CD4-positive, alpha-beta T cell treated with Interleukin-17A for 4 hours (primary cell): ENCODE data around the gene GRIK4.

Experiments used
- DNase-seq: peaks from one replicate; pipeline ENCODE4 v3.0.0-alpha.2; 2020; ENCODE audit warnings: mixed read lengths

Gene GRIK4

DNA sequence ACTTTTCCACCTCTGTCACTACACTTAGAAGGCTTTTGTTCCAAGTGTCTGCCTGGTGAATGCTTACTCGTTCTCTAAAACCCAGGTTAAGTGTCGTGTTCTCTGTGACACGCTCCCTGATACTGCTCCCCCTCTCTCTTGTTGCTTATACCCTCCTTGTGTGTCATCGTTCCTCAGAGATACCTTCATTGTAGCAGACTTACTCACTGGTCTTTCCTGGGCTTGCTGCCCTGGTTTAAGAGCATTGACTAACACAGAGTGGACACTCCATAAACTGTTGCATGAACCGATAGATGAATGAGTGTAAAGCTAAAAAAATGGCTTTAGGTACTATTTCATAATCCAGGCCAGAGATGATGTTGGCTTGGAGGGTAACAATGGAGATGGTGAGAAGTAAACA is 171.3 kb downstream of the GRIK4 start:
- no peak for DNase-seq

DNA sequence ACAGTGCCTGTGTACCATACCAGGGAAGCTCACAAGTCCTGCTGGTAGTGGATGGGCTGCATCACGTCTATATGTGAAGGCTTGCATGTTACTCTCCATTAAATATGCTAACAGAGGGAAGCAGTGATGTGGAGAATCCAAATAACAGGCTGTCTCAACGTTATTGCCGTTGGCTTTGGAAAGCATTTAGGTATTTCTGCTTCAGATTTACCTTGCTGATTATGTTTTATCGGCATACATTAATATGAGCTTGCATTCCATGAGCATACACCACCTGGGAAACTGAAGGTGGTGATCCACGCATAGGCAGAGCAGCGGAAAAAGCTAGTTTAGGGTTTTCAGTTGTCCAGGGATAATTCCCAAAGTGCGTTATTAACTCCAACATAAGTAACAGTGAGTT is 175.0 kb downstream of the GRIK4 start:
- DNase-seq: no peak

DNA sequence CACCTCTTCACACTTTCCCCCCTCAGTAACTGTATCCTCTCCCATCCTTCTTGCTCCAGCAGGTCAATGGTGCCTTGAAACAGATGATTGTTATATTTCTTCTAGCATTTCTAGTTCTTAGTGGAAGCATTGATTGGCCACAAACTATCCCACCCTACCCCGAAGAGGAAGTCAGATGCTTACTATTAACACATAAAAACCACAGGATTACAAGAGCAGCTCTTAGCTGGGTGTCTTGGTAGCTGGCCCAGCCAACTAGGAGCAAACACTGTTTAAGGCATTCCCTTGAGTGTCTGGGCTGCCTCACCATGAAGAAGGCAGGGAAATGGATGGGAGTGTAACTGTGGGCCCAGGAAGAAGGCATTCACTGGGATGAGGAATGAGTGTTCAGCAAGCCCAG is 176.6 kb downstream of the GRIK4 start:
- no peak for DNase-seq

DNA sequence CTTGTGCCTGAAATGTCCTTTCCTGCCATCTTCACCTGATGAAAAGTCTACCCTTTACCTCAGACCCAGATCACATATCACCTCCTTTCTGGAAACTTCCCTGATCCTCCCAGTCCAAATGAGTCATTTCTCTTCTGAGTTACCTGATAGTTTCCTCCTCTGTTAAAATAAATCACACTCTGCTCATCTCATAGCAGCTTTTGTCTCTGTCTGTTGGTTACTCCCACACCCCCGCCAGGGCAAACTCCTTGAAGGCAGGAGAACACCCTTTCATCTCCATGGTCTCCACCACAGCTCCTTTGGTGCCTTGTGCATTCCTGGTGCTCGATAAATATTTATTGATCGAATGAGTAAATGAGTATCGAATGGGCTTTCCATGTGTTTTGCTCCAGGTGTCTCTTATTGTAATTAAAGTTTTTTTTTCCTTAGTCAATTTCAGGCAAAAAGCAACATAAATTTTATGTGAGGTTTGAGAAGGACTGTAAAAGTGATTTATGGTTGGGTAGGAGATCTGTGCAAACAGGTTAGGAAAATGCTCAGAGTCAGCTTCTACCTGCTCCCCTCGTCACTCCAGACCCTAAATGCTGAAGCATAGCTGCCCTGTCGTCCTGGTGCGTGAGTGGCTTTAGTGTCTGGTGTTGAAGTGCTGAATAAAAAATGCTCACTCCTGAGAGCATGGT is 178.2 kb downstream of the GRIK4 start:
- DNase-seq: no peak

DNA sequence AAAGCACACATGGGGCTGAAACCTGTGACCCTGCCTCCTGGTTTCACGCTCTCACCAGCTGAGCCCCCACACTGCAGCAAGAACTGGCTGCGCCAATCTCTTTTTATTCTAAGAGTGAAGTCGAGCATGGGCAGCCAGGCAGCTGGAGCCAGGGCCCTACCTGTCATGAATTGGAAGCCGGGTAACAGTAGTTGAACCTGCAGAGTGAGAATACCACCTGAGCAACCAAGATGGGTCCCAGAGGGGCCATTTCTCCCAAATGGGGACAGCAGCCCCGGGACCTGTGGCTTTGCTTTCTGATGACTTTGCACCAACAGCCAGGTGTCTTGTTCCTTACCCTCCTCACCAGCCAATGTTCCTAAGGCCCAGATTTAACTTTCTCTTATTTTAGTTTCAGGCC is 178.9 kb downstream of the GRIK4 start:
- no peak for DNase-seq

DNA sequence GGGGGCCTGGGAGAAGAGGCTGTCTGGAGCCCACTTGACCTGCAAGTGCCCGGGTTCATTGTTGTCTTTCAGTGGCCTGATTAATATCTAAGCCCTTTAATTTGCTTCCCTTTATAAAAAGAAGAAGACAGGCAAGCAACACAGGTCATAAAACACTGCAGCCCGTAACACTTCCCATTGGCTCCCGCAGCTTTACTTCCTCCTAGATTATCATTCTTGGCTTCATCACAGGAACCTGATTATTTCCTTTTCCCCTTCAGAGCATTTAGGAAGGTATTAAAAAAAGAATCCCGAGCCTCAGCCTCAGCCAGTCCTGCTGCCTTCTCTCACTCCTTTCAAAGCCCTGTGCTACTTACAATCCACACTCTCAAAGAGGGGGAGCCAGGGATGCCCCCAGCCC is 183.2 kb downstream of the GRIK4 start:
- no peak for DNase-seq

DNA sequence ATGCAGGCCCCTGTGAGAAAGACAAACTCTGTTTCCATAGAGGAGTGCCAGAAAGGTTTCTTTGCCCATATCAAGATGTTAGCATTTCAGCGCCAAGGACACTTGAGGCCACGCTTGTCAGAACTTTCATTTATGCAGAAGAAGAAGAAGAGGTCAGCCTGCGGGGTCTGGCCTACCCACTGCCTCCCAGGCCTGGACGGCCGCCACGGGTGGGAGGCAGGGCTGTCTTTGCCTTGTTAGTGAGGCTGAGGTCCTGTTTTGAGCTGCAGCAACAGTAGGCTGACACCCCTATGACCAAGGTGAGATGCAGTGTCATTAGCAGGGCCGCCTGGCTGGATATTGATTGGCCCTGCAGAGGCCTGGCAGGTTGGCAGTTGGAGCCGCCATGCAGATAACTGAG is 183.9 kb downstream of the GRIK4 start:
- DNase-seq: no peak

DNA sequence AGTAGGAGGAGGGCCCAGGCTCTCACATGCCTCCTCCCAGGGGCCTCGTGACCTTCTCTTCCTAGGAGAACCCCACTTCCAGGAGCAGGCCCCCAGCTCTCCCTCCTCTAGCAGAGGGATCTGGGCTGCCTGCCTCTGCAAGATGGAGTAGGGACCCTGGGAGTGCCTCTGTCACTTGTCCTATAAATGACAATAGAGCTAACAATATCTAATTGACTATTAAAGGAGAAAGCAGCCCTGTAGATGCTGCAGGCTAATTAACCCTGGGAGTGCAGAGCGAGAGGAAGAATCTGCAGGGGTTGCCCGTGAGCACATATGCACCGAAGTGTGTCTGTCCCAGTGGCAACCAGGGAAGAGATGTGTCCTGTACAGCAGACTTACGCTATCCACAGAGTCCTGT is 184.4 kb downstream of the GRIK4 start:
- no peak for DNase-seq

DNA sequence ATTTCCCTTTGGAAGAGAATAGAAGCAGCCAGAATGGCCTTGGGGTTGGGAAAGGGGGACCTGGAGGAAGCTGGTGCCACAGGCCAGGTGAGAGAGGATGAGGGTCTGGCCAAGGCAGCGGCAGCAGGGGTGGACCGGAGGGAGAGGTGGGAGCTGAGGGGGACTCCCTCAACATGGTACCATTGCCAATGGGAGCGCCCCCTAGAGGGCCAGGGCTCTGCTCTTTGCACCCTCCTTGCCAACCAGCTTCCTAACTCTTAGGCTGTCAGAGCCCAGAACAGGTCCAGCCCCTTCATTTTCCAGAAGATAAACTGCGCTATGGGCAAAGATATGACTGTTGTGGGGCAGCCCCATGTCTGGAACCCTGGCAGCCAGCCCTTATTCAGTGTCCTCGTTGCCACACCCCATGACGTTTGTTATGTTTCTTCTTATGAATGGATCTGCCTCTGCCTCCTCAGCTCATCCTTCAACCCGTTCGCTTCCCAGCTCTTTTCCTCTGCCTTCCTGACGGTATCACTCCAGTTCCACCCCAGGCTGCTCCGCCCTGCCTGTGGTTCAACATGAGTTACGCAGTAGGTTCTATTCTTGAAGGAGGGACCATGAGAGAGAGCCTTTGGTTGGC is 185.2 kb downstream of the GRIK4 start:
- DNase-seq: no peak

DNA sequence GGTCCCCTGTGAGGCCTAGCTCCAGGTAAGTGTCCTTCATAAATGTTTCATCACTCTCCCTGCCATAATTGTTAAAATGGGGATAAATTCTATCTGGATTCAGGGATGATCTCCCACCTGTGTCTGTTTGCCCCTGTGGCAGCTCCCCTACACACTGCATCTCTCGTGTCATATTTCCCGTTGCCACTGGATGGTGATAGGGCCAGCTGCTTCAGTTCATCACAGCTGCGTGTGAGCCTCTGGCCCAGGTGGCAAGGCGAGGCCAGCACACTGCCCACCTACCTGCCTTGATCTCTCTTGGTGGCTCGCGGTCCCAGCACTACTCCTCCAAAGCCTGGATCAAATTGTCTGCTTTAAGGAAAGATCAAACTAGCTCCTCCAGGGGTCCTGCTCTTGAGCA is 187.4 kb downstream of the GRIK4 start:
- no peak for DNase-seq

DNA sequence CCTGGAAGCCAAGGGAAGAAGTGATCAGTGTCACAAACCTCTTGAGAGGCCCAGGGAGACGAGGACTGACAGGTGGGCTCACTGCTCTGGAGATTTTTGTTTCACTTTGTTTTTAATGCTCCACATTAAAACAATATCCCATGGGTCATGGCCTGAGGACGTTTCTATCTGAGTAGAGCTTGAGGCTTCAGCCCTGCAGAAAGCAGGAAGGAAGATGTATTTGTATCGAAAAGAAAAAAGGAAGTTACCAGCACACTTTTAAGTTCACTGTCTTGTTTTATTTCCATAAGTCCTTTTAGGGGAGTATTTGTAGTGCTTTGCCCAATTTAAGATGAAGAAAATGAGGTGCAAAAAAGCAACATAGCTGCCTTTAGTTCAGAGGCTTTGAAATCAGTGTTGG is 191.1 kb downstream of the GRIK4 start:
- no peak for DNase-seq

DNA sequence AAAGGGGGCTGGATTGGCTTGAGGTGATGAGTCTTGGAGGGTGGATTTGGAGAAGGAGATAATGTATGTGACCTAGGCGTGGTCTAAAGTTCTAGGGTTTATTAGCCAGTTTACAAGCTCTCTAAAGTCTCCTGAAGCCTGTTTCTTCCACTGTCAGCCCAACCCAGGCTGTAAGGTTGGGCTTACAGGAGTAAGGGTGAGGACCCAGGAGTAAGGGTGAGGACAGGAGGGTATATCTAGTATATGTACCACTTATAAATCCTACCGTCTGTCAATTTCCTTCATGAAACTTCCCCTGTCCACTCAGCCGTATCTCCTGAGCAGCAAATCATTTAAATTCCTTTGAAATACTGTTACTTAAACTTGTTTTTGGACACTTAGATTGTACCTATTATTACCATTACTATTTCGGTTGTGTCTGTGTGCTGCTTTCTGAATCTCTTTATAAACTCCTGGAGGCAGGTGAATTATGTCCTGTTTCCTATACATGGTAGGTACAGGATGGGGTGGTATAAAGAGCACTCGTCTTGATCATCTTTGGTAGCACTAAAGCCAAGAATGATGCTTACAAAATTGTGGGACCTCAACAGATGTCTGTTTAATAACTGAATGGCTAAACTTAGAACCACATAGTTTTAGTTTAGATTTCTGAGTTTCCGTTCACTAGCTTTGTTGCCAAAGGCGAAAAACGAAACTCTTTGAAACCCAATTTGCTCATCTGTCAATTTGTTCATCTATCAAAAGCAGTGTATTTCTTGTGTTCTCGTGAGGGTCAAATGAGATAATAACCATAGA is 192.0 kb downstream of the GRIK4 start:
- no peak for DNase-seq

DNA sequence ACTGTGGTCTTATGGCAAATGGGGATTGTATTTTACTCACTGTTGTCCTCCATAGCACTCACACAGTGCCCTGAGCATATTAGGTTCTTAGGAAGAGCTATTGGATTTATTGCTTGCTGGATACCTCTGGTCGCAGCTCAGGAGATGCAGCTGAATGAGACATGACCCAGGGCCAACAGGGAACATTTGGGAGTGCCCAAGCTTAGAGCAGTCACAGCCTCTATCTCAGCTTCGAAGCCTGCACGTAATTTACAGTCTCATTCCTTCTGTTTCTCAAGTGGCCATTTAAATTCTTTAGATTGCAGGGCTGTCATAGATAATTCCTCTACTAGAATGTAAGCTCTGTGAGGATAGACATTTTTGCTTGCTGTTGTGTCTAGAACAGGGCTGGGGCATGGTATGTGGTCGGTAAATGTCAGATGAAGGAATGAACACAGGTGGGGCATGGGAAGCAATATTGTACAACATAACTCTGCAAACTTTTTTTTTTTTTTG is 192.8 kb downstream of the GRIK4 start:
- DNase-seq: no peak

DNA sequence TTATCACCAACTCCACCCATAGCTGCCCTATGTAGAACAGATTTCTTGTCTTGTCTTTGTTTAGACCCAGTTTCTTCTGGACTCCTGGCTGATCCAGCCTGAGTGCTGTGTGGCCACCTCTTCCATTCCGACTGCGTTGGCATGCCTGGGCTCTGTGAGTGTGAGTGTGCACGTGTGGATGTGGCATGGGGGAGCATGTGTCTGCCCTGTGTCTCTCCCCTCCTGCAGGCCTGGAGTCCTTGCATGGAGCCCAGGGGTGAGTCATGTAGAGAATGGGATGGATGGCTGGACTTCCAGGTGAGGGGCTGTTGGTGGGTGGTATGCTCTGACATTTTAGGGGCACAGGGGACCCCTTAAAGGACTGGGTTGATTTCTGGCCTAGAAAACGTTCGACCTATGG is 194.7 kb downstream of the GRIK4 start:
- no peak for DNase-seq

DNA sequence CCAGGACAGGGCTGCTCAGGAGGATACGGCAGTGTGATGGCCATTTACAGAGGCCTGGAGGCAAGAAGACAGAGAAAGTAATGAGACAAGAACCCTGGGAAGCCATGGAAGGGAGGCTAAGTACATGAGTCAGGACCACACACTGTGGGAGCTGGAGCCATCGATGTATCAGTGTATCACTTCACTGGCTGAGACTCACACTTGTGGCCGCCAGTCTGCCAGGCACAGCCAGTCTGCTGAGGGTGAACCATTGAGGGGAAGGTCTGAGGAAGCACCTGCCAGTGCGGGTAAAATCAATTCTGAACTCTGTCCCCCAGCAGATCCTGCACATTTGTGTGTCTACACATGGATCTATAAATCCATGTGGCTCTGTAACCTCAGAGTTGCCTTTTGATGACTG is 195.6 kb downstream of the GRIK4 start:
- DNase-seq: no peak

DNA sequence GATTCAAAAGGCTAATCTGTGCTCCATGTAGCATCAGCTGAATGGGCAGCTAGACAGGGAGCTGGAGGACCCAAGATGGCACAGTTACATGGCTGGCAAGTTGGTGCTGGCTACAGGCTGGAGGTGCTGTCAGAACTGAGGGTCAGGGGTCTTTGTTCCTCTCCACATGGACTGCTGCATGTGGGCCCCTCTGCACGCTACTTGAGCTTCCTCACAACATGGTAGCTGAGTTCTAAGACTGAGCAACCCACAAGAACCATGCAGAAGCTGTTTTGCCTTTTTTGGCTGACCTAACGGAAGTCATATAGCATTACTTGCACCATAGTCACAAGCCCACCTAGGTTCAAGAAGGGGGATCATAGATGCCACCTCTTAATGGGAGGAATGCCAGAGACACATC is 196.1 kb downstream of the GRIK4 start:
- DNase-seq: no peak

DNA sequence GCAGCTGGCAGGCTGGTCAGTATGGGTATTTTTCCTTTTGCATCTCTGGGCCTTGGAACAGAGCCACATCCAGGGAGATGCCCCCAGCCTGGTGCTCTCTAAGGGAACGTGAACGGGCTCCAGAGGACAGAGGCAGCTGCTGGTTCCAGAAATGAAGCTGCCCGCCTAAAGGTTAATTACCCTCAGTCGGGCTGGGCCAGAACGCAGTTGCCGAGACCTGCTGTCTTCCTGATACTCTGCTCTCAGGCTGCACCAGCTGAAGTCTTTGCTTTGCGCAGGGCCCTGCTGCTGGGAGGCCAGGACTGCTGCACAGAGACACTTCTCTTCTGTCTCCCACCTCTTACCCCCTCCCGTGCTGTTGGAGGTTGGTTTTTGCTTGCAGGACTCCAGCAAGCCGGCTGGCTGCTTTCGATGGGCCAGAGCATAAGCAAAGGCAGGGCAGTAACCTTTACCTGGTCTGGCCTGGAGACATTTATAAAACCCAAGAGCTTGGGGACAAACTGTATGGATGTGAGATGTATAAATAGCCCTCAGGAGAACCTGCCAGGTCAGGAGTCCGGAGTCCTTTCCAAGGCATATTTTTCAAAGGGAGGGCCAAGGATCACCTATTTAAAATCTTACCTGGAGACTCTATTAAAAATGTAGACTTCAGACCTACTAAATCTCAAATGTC is 197.1 kb downstream of the GRIK4 start:
- DNase-seq: no peak

DNA sequence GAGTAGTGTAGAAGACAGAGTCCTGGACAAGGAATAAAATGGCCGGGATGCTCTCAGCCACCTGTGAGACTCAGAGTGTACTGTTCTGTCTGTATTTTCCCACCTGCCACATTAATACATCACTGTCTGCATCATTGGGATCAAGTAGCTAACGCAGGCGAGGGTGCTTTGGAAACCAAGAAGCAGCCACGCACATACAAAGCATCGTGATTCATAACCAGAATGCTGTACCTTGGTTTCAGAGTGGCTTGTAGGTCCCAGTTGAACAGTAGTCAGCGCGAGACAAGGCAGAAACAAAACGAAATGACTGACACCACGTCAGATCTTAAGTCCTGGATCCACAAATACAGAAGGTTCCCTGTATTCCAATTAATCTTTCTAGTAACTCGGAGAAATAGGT is 198.3 kb downstream of the GRIK4 start:
- no peak for DNase-seq

DNA sequence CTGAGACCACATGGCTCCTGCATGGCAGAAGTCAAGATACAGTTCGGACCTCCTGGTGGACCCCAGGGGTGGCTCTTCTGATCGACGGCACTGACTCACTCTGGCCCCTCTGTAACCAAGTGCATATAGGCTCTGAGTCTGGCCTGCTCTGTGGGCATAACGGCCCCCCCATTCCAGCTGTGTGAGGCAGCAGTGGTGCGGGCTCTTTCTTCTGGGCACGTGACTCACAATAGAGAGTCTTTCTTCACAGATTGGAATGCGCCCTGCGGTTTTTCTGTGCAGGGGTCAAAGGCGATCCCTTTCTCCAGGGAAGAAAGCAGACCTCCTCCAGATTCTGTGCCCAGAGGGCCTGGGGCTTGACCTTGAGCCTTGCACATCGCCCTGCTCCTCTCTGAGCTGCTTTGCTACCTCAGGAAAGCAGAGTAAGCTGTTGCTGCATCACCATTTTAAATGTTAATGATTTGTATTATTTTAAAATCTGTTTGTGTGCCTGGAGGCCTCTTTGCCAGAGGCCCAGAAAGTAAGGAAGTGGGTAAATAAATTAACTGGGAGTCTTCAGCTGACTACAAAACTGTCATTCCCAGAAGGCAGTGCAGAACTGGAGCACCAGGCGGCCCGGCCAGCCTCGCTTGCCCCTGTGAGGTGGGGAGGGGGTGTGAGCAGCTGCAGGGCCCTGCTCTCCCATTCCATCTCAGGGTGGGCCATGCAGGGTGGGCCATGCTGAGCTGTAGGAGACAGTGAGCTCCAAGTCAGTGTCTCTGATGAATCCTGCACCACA is 199.0 kb downstream of the GRIK4 start:
- no peak for DNase-seq

DNA sequence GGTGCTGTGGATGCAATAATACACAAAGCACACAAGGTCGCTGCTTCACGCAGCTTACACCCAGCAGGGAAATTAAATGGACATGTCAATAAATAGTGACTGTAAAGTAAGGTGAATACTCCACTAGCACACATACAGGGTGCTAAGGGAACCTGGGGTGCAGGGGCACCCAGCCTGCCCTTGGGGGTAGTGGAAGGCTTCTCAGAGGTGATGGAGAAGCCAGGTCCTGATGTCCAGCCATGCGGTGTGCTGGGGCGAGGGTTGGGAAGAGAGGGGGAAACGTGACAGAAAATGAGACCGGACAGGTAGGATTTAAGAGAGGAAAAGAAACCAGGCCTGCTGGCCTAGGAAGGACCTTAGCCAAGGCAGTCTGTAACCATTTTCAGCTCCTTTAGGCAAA is 200.5 kb downstream of the GRIK4 start:
- no peak for DNase-seq

DNA sequence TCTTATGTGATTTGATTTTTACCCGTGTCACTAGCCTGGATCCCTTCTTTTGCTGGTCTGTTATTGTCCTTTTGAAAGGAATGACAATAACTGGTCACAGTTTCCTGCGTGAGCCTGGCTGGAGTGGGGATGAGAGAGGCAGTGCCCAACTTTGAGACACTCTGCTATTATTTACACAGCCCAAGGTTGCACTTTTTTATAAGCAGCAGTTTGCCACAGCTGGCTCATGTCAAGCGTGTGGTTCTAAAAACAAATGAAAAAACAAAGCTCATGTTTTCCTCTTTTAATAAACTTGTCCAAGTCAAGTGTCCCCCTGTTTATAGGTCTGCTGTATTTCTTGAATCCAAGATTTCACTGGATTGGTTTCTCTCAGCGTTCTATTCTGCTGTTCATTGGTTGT is 201.3 kb downstream of the GRIK4 start:
- no peak for DNase-seq

DNA sequence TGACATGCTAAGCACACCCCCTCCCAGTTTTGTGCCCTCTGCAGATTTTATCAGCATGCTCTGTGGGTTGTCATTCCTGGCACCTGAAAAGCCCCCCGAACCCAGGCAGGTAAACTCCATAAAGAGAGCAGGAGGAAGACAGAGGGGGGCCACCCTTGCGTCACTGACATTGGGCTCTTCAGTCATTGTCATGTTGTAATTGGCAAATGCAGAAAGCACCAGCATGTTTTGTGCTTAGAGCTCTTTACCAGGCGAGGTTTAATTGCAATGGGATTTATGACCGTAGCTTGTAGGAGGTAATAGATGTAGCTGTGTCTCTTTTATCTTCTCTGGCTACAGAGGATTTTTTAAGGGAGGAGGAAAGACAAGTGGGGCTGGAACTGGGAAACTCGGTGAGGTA is 201.7 kb downstream of the GRIK4 start:
- no peak for DNase-seq

DNA sequence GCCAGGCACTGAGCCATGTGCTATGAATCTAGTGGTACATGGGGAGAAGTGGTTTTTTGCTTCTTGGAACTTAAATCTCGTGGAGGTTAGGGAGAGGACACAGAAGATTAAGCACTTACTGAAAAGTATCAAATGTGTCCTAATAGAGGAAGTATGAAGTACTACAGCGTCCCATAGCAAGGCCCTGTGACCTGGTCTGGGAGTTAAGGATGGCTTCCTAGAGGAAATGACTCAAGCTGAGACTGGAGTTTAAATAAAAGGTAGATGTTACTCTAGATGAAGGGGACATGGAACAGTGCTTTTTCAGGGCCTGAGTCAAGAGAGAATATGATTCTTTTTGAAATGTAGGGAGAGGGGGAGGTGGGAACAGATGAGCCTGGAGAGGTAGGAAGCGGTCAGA is 202.9 kb downstream of the GRIK4 start:
- no peak for DNase-seq
